ENCODE data around the gene DDX20.
"Not testable (repeated sequence)": the region's sequence is repeated elsewhere in the genome, so short reads cannot be mapped to it uniquely, and the experiment has no call there.

Gene DDX20

GRCh38 chr1:111795401-111795800 lies 39.7 kb downstream of the DDX20 start:
- FAIRE-seq, result no peak

GRCh38 chr1:111798580-111798979 lies 42.9 kb downstream of the DDX20 start:
- FAIRE-seq, result no peak

GRCh38 chr1:111799722-111800121 lies 44.0 kb downstream of the DDX20 start:
- not testable (repeated sequence) for FAIRE-seq

GRCh38 chr1:111801071-111801850 lies 45.6 kb downstream of the DDX20 start:
- FAIRE-seq, result no peak

- no peak for FAIRE-seq
Measured at GRCh38 chr1:111802110-111802509, 46.4 kb downstream of the DDX20 start.

GRCh38 chr1:111802984-111803383 lies 47.3 kb downstream of the DDX20 start:
- FAIRE-seq, result no peak

- FAIRE-seq, result no peak
Measured at GRCh38 chr1:111803951-111804350, 48.2 kb downstream of the DDX20 start.

GRCh38 chr1:111804776-111805175 lies 49.1 kb downstream of the DDX20 start:
- no peak for FAIRE-seq

- FAIRE-seq, result no peak
Measured at GRCh38 chr1:111805251-111805650, 49.5 kb downstream of the DDX20 start.

GRCh38 chr1:111811891-111812290 lies 56.2 kb downstream of the DDX20 start:
- FAIRE-seq, result no peak

GRCh38 chr1:111812306-111812705 lies 56.6 kb downstream of the DDX20 start:
- FAIRE-seq, result no peak

GRCh38 chr1:111813440-111814304 lies 58.0 kb downstream of the DDX20 start:
- no peak for FAIRE-seq

- FAIRE-seq, result no peak
Measured at GRCh38 chr1:111814305-111814628, 58.6 kb downstream of the DDX20 start.

- FAIRE-seq, result no peak
Measured at GRCh38 chr1:111814642-111815041, 58.9 kb downstream of the DDX20 start.

Data from TTC549 (cell line).